GM12878 (cell line): ENCODE data around the gene FAM193A. TPM values are rescaled to one million over a fixed set of nuclear protein-coding genes. Genes with fewer than 3 reads are reported as not detected.

Experiments
- ATAC-seq: fragments of 200-7000 bp; cut with Tn5 transposase; 3 replicates; pipeline ENCODE4 v1.9.1; 2020; ENCODE audit warnings: mild to moderate bottlenecking, moderate library complexity
- BruUV-seq: library from RNA; stranded (reverse); fragments of 400-500 nt; replicated peaks from 2 replicates; lab custom pipeline; 2021; lab: Mats Ljungman, UMichigan
- CTCF ChIA-PET: fragments of 300-600 bp; sonication (Branson Sonifier 250); formaldehyde crosslinking; extraction: SDS; loops from one replicate; lab custom pipeline; 2021; ENCODE audit warnings: inconsistent platforms; lab: Yijun Ruan, JAX
- POLR2A ChIA-PET: fragments of 350-600 bp; formaldehyde crosslinking; extraction: SDS; loops from one replicate; lab custom pipeline; 2021; ENCODE audit warnings: inconsistent platforms; lab: Charles Lee
- RAD21 ChIA-PET: fragments of 300-600 bp; sonication (Branson Sonifier 250); formaldehyde crosslinking; loops from one replicate; lab custom pipeline; 2023; ENCODE audit warnings: antibody characterized with exemption; ENCODE audit not compliant: unreplicated experiment; lab: Charles Lee
- SMC1A ChIA-PET: fragments of 300-600 bp; sonication (Branson Sonifier 250); formaldehyde crosslinking; loops from one replicate; lab custom pipeline; 2023; ENCODE audit not compliant: unreplicated experiment, uncharacterized antibody; lab: Charles Lee
- DNase-seq: peaks from one replicate; pipeline ENCODE4 v3.0.0-alpha.2; 2011; ENCODE audit warnings: low read depth, low spot score
- FAIRE-seq: peaks from 3 replicates; lab custom pipeline; 2011; peaks lifted over from hg19 to GRCh38; lab: Jason Lieb, UNC
- H2AFZ ChIP-seq: 2 replicates; pipeline ENCODE4 v1.6.0; 2011; ENCODE audit warnings: low read depth, low read length, control low read depth; ENCODE audit not compliant: control insufficient read depth
- H3K27ac ChIP-seq: 2 replicates; pipeline ENCODE4 v1.5.1; 2011; ENCODE audit warnings: control low read depth; ENCODE audit not compliant: control insufficient read depth, insufficient read depth
- H3K27me3 ChIP-seq, 2 experiments: replicated peaks in 1 of 2; 2 replicates each; pipeline versions ENCODE4 v1.6.0 to v1.6.1; 2011; ENCODE audit warnings: low read length in 1 of 2; ENCODE audit not compliant: control insufficient read depth in 2 of 2, insufficient read depth in 2 of 2
- H3K36me3 ChIP-seq, 2 experiments: 2 replicates each; pipeline ENCODE4 v1.5.1; 2011; ENCODE audit warnings: low read length in 1 of 2; ENCODE audit not compliant: control insufficient read depth in 2 of 2, insufficient read depth in 2 of 2
- H3K4me1 ChIP-seq: 2 replicates; pipeline ENCODE4 v1.6.1; 2011; ENCODE audit warnings: mild to moderate bottlenecking, low read length, moderate library complexity, mixed read lengths; ENCODE audit not compliant: control insufficient read depth, insufficient read depth
- H3K4me2 ChIP-seq: 2 replicates; pipeline ENCODE4 v1.6.0; 2011; ENCODE audit warnings: control low read depth; ENCODE audit not compliant: control insufficient read depth, insufficient read depth
- H3K4me3 ChIP-seq: fragments of 200-600 bp; sonication (generic); 2 replicates; pipeline ENCODE4 v1.5.1; 2016
- H3K79me2 ChIP-seq: 2 replicates; pipeline ENCODE4 v1.6.0; 2011; ENCODE audit warnings: low read length; ENCODE audit not compliant: control insufficient read depth, insufficient read depth
- H3K9ac ChIP-seq: 2 replicates; pipeline ENCODE4 v1.8.0; 2011; ENCODE audit warnings: low read length, control low read depth, mixed read lengths; ENCODE audit not compliant: control insufficient read depth, insufficient read depth
- H3K9me3 ChIP-seq: replicated peaks from 3 replicates; pipeline ENCODE4 v1.5.1; 2011; ENCODE audit warnings: mild to moderate bottlenecking, low read length; ENCODE audit not compliant: control insufficient read depth, insufficient read depth
- H4K20me1 ChIP-seq: 2 replicates; pipeline ENCODE4 v1.6.0; 2011; ENCODE audit not compliant: control insufficient read depth, insufficient read depth
- BCL3 ChIP-seq: IDR thresholded peaks from 2 replicates; pipeline ENCODE4 v1.6.1; 2011; ENCODE audit warnings: borderline replicate concordance, low read depth, mild to moderate bottlenecking, moderate library complexity, low read length; ENCODE audit not compliant: insufficient read depth, poor library complexity, severe bottlenecking
- BHLHE40 ChIP-seq, 2 experiments: fragments of 450-650 bp in 1 of 2; IDR thresholded peaks; 2 replicates each; pipeline ENCODE4 v1.6.1; 2011 to 2017; ENCODE audit warnings: low read depth in 2 of 2, borderline replicate concordance in 1 of 2, improper control_type of control experiment in 1 of 2, low read length in 1 of 2, mild to moderate bottlenecking in 1 of 2
- CHD4 ChIP-seq: fragments of 200-600 bp; sonication (generic); IDR thresholded peaks from 2 replicates; pipeline ENCODE4 v1.6.1; 2016; ENCODE audit warnings: mild to moderate bottlenecking
- DPF2 ChIP-seq: fragments of 450-650 bp; IDR thresholded peaks from 2 replicates; pipeline ENCODE4 v1.6.1; 2017; ENCODE audit warnings: mild to moderate bottlenecking
- FOS ChIP-seq: IDR thresholded peaks from 3 replicates; pipeline ENCODE4 v1.6.1; 2011; ENCODE audit warnings: borderline replicate concordance; ENCODE audit not compliant: insufficient read length; ENCODE audit errors: extremely low read depth
- MEF2B ChIP-seq: fragments of 450-650 bp; IDR thresholded peaks from 2 replicates; pipeline ENCODE4 v1.6.1; 2018; ENCODE audit warnings: mild to moderate bottlenecking, moderate library complexity; ENCODE audit not compliant: partially characterized antibody, poor library complexity, severe bottlenecking
- MTA3 ChIP-seq: IDR thresholded peaks from 2 replicates; pipeline ENCODE4 v1.6.1; 2012; ENCODE audit warnings: low read length, inconsistent platforms, borderline replicate concordance
- PML ChIP-seq: IDR thresholded peaks from 2 replicates; pipeline ENCODE4 v1.6.1; 2012; ENCODE audit warnings: low read length, inconsistent platforms
- RAD21 ChIP-seq: IDR thresholded peaks from 2 replicates; pipeline ENCODE4 v1.6.1; 2011; ENCODE audit warnings: mild to moderate bottlenecking, low read depth, low read length, moderate library complexity; ENCODE audit not compliant: insufficient read depth
- RCOR1 ChIP-seq: conservative IDR thresholded peaks from 2 replicates; pipeline ENCODE4 v1.6.1; 2012; ENCODE audit warnings: low read depth, low read length, improper control_type of control experiment
- RUNX3 ChIP-seq: IDR thresholded peaks from 2 replicates; pipeline ENCODE4 v1.6.1; 2012; ENCODE audit warnings: low read length, inconsistent platforms
- SP1 ChIP-seq: IDR thresholded peaks from one replicate; pipeline ENCODE4 v1.6.1; 2011; ENCODE audit warnings: low read depth, low read length
- TAF1 ChIP-seq: IDR thresholded peaks from 2 replicates; pipeline ENCODE4 v1.6.1; 2011; ENCODE audit warnings: mild to moderate bottlenecking, low read depth, low read length, borderline replicate concordance
- WGBS: methylation state at CpG from one replicate; pipeline ENCODE4 v1.1.6; 2016; ENCODE audit warnings: low lambda C conversion rate; ENCODE audit not compliant: insufficient replicate concordance, insufficient coverage; ENCODE audit errors: missing lambda C conversion rate; 5-methylcytosine and 5-hydroxymethylcytosine counted together
- in situ Hi-C: fragments of 300-500 bp; cut with MboI; formaldehyde crosslinking; loops from 9 replicates; pipeline ENCODE4 v1.14.3; 2018; ENCODE audit warnings: mixed read lengths
- intact Hi-C: fragments of 100-400 bp; cut with micrococcal nuclease; formaldehyde crosslinking; loops from one replicate; pipeline ENCODE4 v1.14.2; 2022; ENCODE audit not compliant: unreplicated experiment
- polyA plus RNA-seq, 11 experiments: library from polyadenylated mRNA; depleted of rRNA in 4 of 11; unstranded in 6 of 11; stranded (reverse) in 5 of 11; fragments of >200 nt; fragmentation: Nextera tagmentation in 4 of 11; fragmentation: Illumina TruSeq in 1 of 11; extraction: Ambion mirVana in 4 of 11; extraction: Trizol in 1 of 11; gene quantifications; 1 replicate in 1 of 11; 2 replicates in 10 of 11; pipeline versions ENCODE4 v1.2.1 to v1.2.3, GENCODE V29; 2011 to 2016; ENCODE audit warnings: inconsistent platforms in 2 of 11, missing spikeins in 2 of 11, low read depth in 1 of 11
- total RNA-seq, 4 experiments: library from RNA; depleted of rRNA in 3 of 4; stranded (reverse); fragments of >200 nt in 3 of 4; fragmentation: Illumina TruSeq in 1 of 4; extraction: Trizol in 1 of 4; gene quantifications; 2 replicates each; pipeline versions ENCODE4 v1.2.1 to v1.2.3, GENCODE V29; 2013 to 2021
- TF ChIP-seq, protein P1 (sequence below): fragments of 450-650 bp; IDR thresholded peaks from 2 replicates; pipeline ENCODE4 v1.6.1; 2018; ENCODE audit warnings: mild to moderate bottlenecking, low read depth, moderate library complexity; ENCODE audit not compliant: partially characterized antibody
- TF ChIP-seq, protein P2 (sequence below): fragments of 450-650 bp; formaldehyde crosslinking; IDR thresholded peaks from 2 replicates; pipeline ENCODE4 v1.4.0; 2020; ENCODE audit warnings: mild to moderate bottlenecking, moderate library complexity

The FAM193A gene
- total and polyA plus RNA-seq, 10 of the 15 experiments (the other 5 are each of a cell fraction or from before 2014, with no cell fraction given), result 0.52 to 23.3 (median 7.4) TPM

GRCh38 chr4:2714061-2714770 lies 177.8 kb downstream of the FAM193A start:
- RAD21 ChIA-PET, result interaction anchor here (0.6 to 0.9 kb wide), 2 partner anchors 18 to 41 kb away, joined by 3 read pairs; no protein-coding TSS in a partner anchor
- WGBS, result 34% methylated on average over 10 of the region's 10 CpGs
- peak; percentile 34; the same call in 2 of the 3 replicates for ATAC-seq
- CTCF ChIA-PET, result no interaction called here
- SMC1A ChIA-PET, result interaction anchor here (1.9 kb wide), 1 partner anchor 18 kb away, joined by 7 read pairs; no protein-coding TSS in a partner anchor
- H3K27ac ChIP-seq, result peak overlapping the region; percentile 73
- POLR2A ChIA-PET, result interaction anchor here (0.7 to 1.0 kb wide), 2 partner anchors 18 to 41 kb away, joined by 3 to 4 read pairs; no protein-coding TSS in a partner anchor
- no peaks in the 10 kb centered on the region for H3K9me3 ChIP-seq
- H3K4me1 ChIP-seq, result peaks cover 20% of the 10 kb centered on the region
- no peaks in the 10 kb centered on the region for H4K20me1 ChIP-seq
- intact Hi-C loops, result loop anchor here (5.0 kb wide), 1 partner anchor 33 kb away; no protein-coding TSS in a partner anchor
- no TSS peak for BruUV-seq
- no peaks in the 10 kb centered on the region for H3K27me3 ChIP-seq
- peak; percentile 61 for FAIRE-seq
- no peak overlapping the region; the same call in 1 of the 2 replicates for H3K9ac ChIP-seq
- in situ Hi-C loops, result no loop called here
- H2AFZ ChIP-seq, result 0 out of 2 replicates have a peak overlapping the region, but pooled peaks have one; percentile 10
- H3K36me3 ChIP-seq, result peaks cover 2 to 11% of the 10 kb centered on the region in 2 experiments; a peak in 3 of 4 replicates
- no peaks in the 10 kb centered on the region; the same call in 1 of the 2 replicates for H3K79me2 ChIP-seq
- H3K4me2 ChIP-seq, result peak overlapping the region; percentile 1; the same call in 1 of the 2 replicates
- DNase-seq, result no peak
- no peak overlapping the region for H3K4me3 ChIP-seq
- no peak for TF ChIP-seq PML
- peak; percentile 65 to 72; a peak in 3 of 4 replicates for TF ChIP-seq BHLHE40 (IDR thresholded peaks at IDR 0.05; ENCODE audit: borderline replicate concordance in 1 of 2, low read depth in 2 of 2, low read length in 1 of 2)
- TF ChIP-seq SP1, result no peak
- TF ChIP-seq DPF2, result no peak
- no peak for TF ChIP-seq CHD4
- TF ChIP-seq TAF1, result no peak
- TF ChIP-seq MTA3, result no peak
- TF ChIP-seq, protein P1, sequence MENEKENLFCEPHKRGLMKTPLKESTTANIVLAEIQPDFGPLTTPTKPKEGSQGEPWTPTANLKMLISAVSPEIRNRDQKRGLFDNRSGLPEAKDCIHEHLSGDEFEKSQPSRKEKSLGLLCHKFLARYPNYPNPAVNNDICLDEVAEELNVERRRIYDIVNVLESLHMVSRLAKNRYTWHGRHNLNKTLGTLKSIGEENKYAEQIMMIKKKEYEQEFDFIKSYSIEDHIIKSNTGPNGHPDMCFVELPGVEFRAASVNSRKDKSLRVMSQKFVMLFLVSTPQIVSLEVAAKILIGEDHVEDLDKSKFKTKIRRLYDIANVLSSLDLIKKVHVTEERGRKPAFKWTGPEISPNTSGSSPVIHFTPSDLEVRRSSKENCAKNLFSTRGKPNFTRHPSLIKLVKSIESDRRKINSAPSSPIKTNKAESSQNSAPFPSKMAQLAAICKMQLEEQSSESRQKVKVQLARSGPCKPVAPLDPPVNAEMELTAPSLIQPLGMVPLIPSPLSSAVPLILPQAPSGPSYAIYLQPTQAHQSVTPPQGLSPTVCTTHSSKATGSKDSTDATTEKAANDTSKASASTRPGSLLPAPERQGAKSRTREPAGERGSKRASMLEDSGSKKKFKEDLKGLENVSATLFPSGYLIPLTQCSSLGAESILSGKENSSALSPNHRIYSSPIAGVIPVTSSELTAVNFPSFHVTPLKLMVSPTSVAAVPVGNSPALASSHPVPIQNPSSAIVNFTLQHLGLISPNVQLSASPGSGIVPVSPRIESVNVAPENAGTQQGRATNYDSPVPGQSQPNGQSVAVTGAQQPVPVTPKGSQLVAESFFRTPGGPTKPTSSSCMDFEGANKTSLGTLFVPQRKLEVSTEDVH, result no peak
- TF ChIP-seq, protein P2, sequence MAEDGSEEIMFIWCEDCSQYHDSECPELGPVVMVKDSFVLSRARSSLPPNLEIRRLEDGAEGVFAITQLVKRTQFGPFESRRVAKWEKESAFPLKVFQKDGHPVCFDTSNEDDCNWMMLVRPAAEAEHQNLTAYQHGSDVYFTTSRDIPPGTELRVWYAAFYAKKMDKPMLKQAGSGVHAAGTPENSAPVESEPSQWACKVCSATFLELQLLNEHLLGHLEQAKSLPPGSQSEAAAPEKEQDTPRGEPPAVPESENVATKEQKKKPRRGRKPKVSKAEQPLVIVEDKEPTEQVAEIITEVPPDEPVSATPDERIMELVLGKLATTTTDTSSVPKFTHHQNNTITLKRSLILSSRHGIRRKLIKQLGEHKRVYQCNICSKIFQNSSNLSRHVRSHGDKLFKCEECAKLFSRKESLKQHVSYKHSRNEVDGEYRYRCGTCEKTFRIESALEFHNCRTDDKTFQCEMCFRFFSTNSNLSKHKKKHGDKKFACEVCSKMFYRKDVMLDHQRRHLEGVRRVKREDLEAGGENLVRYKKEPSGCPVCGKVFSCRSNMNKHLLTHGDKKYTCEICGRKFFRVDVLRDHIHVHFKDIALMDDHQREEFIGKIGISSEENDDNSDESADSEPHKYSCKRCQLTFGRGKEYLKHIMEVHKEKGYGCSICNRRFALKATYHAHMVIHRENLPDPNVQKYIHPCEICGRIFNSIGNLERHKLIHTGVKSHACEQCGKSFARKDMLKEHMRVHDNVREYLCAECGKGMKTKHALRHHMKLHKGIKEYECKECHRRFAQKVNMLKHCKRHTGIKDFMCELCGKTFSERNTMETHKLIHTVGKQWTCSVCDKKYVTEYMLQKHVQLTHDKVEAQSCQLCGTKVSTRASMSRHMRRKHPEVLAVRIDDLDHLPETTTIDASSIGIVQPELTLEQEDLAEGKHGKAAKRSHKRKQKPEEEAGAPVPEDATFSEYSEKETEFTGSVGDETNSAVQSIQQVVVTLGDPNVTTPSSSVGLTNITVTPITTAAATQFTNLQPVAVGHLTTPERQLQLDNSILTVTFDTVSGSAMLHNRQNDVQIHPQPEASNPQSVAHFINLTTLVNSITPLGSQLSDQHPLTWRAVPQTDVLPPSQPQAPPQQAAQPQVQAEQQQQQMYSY (CRISPR knock-in tag), result no peak
- TF ChIP-seq RAD21, result peak; percentile 25; the same call in 1 of the 2 replicates
- no peak for TF ChIP-seq BCL3
- TF ChIP-seq RCOR1, result no peak
- TF ChIP-seq MEF2B, result peak; percentile 73
- no peak for TF ChIP-seq RUNX3
- no peak for TF ChIP-seq FOS
